ENCODE data around the gene OPN5.

The OPN5 gene

DNA sequence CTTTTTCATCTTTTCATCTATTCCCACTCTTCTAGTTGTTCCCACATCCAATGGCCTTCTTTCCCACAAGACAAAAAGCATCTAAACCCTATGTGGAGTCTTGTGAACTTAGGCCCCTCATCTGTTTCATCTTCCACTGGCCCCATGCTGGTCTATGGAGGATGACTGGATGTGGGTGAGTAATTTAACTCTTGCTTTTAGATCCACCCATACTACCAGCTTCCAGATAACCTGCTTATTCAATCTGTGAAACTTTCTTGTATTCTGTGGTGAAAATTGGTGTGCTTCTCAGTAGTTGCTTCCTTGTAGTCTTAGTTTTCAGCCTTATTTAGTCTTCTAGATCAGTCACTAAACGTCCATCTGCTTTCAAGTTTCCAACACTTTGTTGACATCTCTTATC lies 64.9 kb downstream of the OPN5 start:
- Histone ChIP-seq H3K27me3 (ENCODE audit: insufficient read depth, low read length) (peaks cover 1% of the 10 kb centered on the region), H2AFZ (ENCODE audit: low read depth, low read length) (no peak overlapping the region), H3K4me3 (ENCODE audit: low read length) (no peak overlapping the region), H3K4me1 (ENCODE audit: insufficient read depth, low read length) (no peaks in the 10 kb centered on the region), H3K36me3 (ENCODE audit: insufficient read depth, low read length) (no peaks in the 10 kb centered on the region), H3K9me3 (ENCODE audit: low read length) (no peaks in the 10 kb centered on the region)

DNA sequence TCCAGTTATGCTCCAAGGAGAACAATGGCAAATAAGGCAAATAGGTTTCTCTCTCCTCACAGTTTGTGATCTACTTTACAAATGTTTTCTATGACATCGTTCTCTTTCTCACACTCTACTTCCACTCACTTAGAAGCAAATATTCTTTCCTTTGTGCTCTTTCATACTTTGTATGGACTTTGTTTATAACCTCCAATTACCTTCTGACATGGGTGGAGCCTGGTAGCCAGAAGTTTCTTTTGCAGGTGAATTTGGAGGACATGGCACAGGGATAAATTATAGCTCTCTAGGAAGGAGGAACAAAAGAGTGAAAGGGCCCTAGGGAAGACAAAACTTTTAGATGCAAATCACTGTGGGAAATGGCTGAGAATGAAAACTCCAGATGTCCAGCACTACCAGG lies 69.3 kb downstream of the OPN5 start:
- no peak overlapping the region for H3K4me3 ChIP-seq (ENCODE audit: low read length)
- H3K36me3 ChIP-seq (ENCODE audit: insufficient read depth, low read length) = no peaks in the 10 kb centered on the region
- H3K9me3 ChIP-seq (ENCODE audit: low read length) = no peaks in the 10 kb centered on the region
- H3K27me3 ChIP-seq (ENCODE audit: insufficient read depth, low read length) = peaks cover 2% of the 10 kb centered on the region
- H3K4me1 ChIP-seq (ENCODE audit: insufficient read depth, low read length) = peaks cover 3% of the 10 kb centered on the region
- no peak overlapping the region for H2AFZ ChIP-seq (ENCODE audit: low read depth, low read length)

DNA sequence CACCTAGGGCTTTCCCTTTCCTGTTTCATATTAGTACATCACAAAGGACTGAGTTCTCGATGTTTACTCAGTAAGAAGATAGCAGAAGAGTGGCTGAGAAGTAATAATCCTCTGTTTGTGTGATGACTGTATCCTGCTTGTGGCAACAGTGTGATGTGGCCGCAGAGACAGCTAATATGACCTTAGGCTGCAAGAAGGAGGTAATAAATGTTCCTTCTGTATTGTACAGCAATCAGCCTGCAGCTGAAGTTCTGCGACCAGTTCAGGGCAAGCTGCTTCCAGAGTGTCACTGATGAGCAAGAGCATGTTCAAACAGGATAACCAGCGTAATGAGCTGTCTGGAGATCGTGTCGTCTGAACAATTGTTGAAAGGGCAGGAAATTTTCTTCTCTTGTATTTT lies 70.9 kb downstream of the OPN5 start:
- Histone ChIP-seq H3K9me3 (ENCODE audit: low read length) (no peaks in the 10 kb centered on the region), H3K27me3 (ENCODE audit: insufficient read depth, low read length) (peaks cover 2% of the 10 kb centered on the region), H3K4me1 (ENCODE audit: insufficient read depth, low read length) (peaks cover 3% of the 10 kb centered on the region)

DNA sequence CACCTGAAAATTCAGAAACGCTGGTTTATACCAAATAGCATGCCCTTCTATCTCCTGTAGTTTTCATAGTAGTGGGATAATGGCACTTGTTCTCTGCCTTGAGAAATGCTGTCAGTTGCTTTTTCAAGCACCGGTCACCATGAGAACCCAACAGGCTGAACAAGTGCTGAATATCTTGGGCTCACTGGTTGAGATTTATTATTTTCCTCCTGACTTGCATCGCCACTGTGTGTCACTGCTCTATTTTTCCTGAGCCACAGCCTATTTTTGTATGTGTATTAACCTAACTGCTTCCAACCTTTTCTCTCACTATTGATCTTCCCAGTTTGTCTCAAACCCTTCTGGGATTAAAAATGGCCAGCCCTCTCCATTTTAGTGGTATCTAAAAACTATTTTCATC lies 71.9 kb downstream of the OPN5 start:
- Histone ChIP-seq H3K4me3 (ENCODE audit: low read length) (no peak overlapping the region), H3K9me3 (ENCODE audit: low read length) (no peaks in the 10 kb centered on the region), H2AFZ (ENCODE audit: low read depth, low read length) (no peak overlapping the region), H3K27me3 (ENCODE audit: insufficient read depth, low read length) (peaks cover 2% of the 10 kb centered on the region), H3K36me3 (ENCODE audit: insufficient read depth, low read length) (no peaks in the 10 kb centered on the region), H3K4me1 (ENCODE audit: insufficient read depth, low read length) (peaks cover 3% of the 10 kb centered on the region)

More for the DNA sequence above, 70.9 kb downstream of the OPN5 start:
- no peaks in the 10 kb centered on the region for H3K36me3 ChIP-seq (ENCODE audit: insufficient read depth, low read length)
- H2AFZ ChIP-seq (ENCODE audit: low read depth, low read length) = no peak overlapping the region
- H3K4me3 ChIP-seq (ENCODE audit: low read length) = no peak overlapping the region

DNA sequence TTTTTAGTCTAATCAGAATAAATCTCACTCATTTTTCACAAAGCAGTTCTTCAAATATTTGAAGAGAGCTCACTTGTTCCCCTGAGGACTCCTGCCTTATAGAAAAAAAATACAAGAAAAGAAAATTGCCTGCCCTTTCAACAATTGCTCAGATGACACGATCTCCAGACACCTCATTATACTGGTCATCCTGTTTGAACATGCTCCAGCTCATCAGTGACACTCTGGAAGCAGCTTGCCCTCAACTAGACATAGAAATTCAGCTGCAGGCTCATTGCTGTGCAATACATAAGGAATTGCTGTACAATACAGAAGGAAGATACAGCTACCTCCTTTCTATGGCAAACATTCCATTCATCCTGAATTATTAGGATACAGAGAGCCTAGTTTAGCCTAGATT lies 73.1 kb downstream of the OPN5 start:
- no peaks in the 10 kb centered on the region for H3K36me3 ChIP-seq (ENCODE audit: insufficient read depth, low read length)
- H3K9me3 ChIP-seq (ENCODE audit: low read length) = no peaks in the 10 kb centered on the region
- H2AFZ ChIP-seq (ENCODE audit: low read depth, low read length) = no peak overlapping the region
- H3K27me3 ChIP-seq (ENCODE audit: insufficient read depth, low read length) = peaks cover 2% of the 10 kb centered on the region
- H3K4me1 ChIP-seq (ENCODE audit: insufficient read depth, low read length) = peaks cover 3% of the 10 kb centered on the region
- no peak overlapping the region for H3K4me3 ChIP-seq (ENCODE audit: low read length)

DNA sequence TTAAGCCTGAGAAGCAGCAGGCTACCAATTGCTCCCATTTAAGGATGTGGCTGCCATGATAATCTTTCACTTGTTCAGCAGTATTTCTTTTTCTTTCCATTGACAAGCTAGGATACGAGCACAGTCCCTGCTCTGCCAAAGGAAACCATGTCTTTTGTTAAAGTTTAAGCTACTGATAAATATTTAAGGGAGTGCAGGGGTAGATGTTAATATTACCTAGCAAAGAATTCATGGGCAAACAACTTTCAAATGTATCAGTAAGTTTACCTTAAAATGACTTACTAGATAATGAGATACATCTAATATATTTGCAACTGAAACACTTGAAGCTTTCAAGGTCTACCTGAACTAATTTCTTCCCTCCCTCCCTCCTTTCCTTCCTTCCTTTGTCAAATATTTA lies 77.3 kb downstream of the OPN5 start:
- no peaks in the 10 kb centered on the region for H3K36me3 ChIP-seq (ENCODE audit: insufficient read depth, low read length)
- no peaks in the 10 kb centered on the region for H3K27me3 ChIP-seq (ENCODE audit: insufficient read depth, low read length)
- no peaks in the 10 kb centered on the region for H3K9me3 ChIP-seq (ENCODE audit: low read length)
- no peak overlapping the region for H2AFZ ChIP-seq (ENCODE audit: low read depth, low read length)
- no peak overlapping the region for H3K4me3 ChIP-seq (ENCODE audit: low read length)
- H3K4me1 ChIP-seq (ENCODE audit: insufficient read depth, low read length) = peaks cover 3% of the 10 kb centered on the region

DNA sequence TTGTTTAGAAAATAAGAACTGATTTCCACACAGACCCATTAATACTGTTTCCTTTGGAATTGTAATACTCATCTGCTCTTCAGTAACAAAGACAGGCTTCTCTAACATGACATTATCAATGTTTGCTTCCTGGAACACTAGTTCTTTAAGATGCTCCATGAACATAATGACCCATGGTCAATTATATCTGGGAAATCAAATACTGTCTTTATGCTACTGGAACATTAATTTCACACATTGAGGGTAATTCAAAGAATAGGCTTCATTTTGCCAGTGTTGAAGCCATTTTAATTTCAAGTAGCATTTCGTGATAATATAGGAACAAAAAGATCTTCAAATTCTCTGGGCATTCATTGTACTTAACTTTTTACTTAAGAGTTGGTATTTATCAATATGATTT lies 80.9 kb downstream of the OPN5 start:
- Histone ChIP-seq H3K36me3 (ENCODE audit: insufficient read depth, low read length) (no peaks in the 10 kb centered on the region), H3K9me3 (ENCODE audit: low read length) (no peaks in the 10 kb centered on the region), H2AFZ (ENCODE audit: low read depth, low read length) (no peak overlapping the region), H3K4me3 (ENCODE audit: low read length) (no peak overlapping the region), H3K27me3 (ENCODE audit: insufficient read depth, low read length) (no peaks in the 10 kb centered on the region), H3K4me1 (ENCODE audit: insufficient read depth, low read length) (no peaks in the 10 kb centered on the region)

DNA sequence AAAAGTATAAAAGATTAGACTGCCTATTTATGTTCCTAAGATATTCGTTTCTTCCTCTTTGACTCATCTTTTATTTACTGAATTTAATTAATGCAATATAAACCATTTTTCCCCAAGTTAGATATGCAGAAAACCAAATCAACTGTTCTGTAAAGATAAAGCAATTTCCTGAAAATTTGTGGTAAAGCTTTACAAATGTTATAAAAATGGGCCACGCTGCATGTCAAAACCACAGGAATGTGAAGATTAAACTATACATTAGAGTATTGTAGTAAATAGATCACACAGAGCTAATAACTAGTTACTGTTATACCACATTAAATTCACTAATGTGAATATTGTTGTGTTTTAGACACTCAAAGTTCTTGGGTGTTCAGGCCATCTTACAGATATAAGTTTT lies 83.4 kb downstream of the OPN5 start:
- H3K36me3 ChIP-seq (ENCODE audit: insufficient read depth, low read length) = no peaks in the 10 kb centered on the region
- H3K4me1 ChIP-seq (ENCODE audit: insufficient read depth, low read length) = no peaks in the 10 kb centered on the region
- no peak overlapping the region for H2AFZ ChIP-seq (ENCODE audit: low read depth, low read length)
- H3K9me3 ChIP-seq (ENCODE audit: low read length) = no peaks in the 10 kb centered on the region
- no peaks in the 10 kb centered on the region for H3K27me3 ChIP-seq (ENCODE audit: insufficient read depth, low read length)
- no peak overlapping the region for H3K4me3 ChIP-seq (ENCODE audit: low read length)

DNA sequence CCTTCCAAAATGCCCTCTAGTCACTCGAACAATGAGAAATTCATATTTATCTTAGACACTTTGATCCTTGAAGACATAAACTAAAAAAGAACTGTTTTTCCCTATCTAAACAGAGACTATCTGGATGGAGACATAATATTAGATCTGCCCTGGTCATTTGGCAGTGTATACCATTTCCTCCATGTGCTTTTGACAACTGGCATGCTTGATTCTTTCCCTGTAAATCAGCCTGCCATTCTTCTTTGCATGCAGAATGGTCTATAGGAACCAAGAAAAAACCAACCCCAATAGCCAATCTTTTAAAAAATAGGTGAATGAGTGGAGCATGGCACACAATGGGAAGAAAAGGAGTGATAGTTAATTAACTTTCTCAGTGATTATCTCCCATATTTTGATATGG lies 93.8 kb downstream of the OPN5 start:
- H3K36me3 ChIP-seq (ENCODE audit: insufficient read depth, low read length) = no peaks in the 10 kb centered on the region
- no peaks in the 10 kb centered on the region for H3K27me3 ChIP-seq (ENCODE audit: insufficient read depth, low read length)
- H3K4me1 ChIP-seq (ENCODE audit: insufficient read depth, low read length) = no peaks in the 10 kb centered on the region
- no peaks in the 10 kb centered on the region for H3K9me3 ChIP-seq (ENCODE audit: low read length)
- no peak overlapping the region for H2AFZ ChIP-seq (ENCODE audit: low read depth, low read length)
- no peak overlapping the region for H3K4me3 ChIP-seq (ENCODE audit: low read length)

Data from neuron (in vitro differentiated cells).